SK-N-SH treated with all-trans-retinoic acid at 6 μM for 48 hours (cell line): ENCODE data around the gene SCCPDH.

ENCODE experiments used
- ATAC-seq: fragments of 200-7000 bp; cut with Tn5 transposase; 3 replicates; pipeline ENCODE4 v1.9.1; 2020; ENCODE audit warnings: mild to moderate bottlenecking, moderate library complexity
- ARNTL ChIP-seq: fragments of 450-650 bp; formaldehyde crosslinking; IDR thresholded peaks from 2 replicates; pipeline ENCODE4 v1.5.0; 2020; ENCODE audit warnings: low read depth, mild to moderate bottlenecking, moderate library complexity, borderline replicate concordance
- BACH2 ChIP-seq: fragments of 250-450 bp; sonication (Bioruptor Pico); IDR thresholded peaks from 2 replicates; pipeline ENCODE4 v1.9.0; 2021; ENCODE audit warnings: mild to moderate bottlenecking, borderline replicate concordance
- CREB5 ChIP-seq: fragments of 250-450 bp; sonication (Bioruptor Pico); IDR thresholded peaks from 2 replicates; pipeline ENCODE4 v1.5.1; 2020; ENCODE audit warnings: low read depth, mild to moderate bottlenecking, moderate library complexity
- CSDC2 ChIP-seq: fragments of 250-450 bp; sonication (Bioruptor Pico); IDR thresholded peaks from 2 replicates; pipeline ENCODE4 v1.5.0; 2020; ENCODE audit warnings: mild to moderate bottlenecking, moderate library complexity
- ESRRG ChIP-seq: fragments of 250-450 bp; sonication (Bioruptor Pico); IDR thresholded peaks from 2 replicates; pipeline ENCODE4 v1.6.1; 2021; ENCODE audit warnings: mild to moderate bottlenecking
- GLIS3 ChIP-seq: fragments of 250-450 bp; sonication (Bioruptor Pico); IDR thresholded peaks from 2 replicates; pipeline ENCODE4 v1.5.0; 2020; ENCODE audit warnings: mild to moderate bottlenecking, moderate library complexity
- ISL1 ChIP-seq: fragments of 250-450 bp; sonication (Bioruptor Pico); IDR thresholded peaks from 2 replicates; pipeline ENCODE4 v2.1.2; 2022; ENCODE audit warnings: mild to moderate bottlenecking, moderate library complexity
- PPARA ChIP-seq: fragments of 250-450 bp; sonication (Bioruptor Pico); IDR thresholded peaks from 2 replicates; pipeline ENCODE4 v1.5.0; 2020; ENCODE audit warnings: mild to moderate bottlenecking, borderline replicate concordance
- RARB ChIP-seq: fragments of 250-450 bp; sonication (Bioruptor Pico); IDR thresholded peaks from 2 replicates; pipeline ENCODE4 v1.8.0; 2021; ENCODE audit warnings: mild to moderate bottlenecking, moderate library complexity
- SNAI2 ChIP-seq: fragments of 250-450 bp; sonication (Bioruptor Pico); IDR thresholded peaks from 2 replicates; pipeline ENCODE4 v1.5.0; 2020; ENCODE audit warnings: mild to moderate bottlenecking, moderate library complexity
- TOX ChIP-seq: fragments of 250-450 bp; sonication (Bioruptor Pico); IDR thresholded peaks from 2 replicates; pipeline ENCODE4 v1.8.0; 2021; ENCODE audit warnings: mild to moderate bottlenecking, moderate library complexity, borderline replicate concordance
- TSHZ2 ChIP-seq: fragments of 250-450 bp; sonication (Bioruptor Pico); IDR thresholded peaks from 2 replicates; pipeline ENCODE4 v1.5.0; 2020; ENCODE audit warnings: mild to moderate bottlenecking, moderate library complexity
- ZC3H10 ChIP-seq: fragments of 250-450 bp; sonication (Bioruptor Pico); IDR thresholded peaks from 2 replicates; pipeline ENCODE4 v1.5.1; 2021; ENCODE audit warnings: mild to moderate bottlenecking, moderate library complexity
- ZFP3 ChIP-seq: fragments of 250-450 bp; sonication (Bioruptor Pico); IDR thresholded peaks from 2 replicates; pipeline ENCODE4 v1.5.0; 2020; ENCODE audit warnings: mild to moderate bottlenecking, moderate library complexity
- ZNF565 ChIP-seq: fragments of 450-650 bp; formaldehyde crosslinking; conservative IDR thresholded peaks from 2 replicates; pipeline ENCODE4 v1.5.0; 2020; ENCODE audit warnings: low read depth, mild to moderate bottlenecking, moderate library complexity
- ZNF70 ChIP-seq: fragments of 450-650 bp; formaldehyde crosslinking; IDR thresholded peaks from 2 replicates; pipeline ENCODE4 v1.5.0; 2020; ENCODE audit warnings: mild to moderate bottlenecking, moderate library complexity
- ZNF8 ChIP-seq: fragments of 450-650 bp; formaldehyde crosslinking; IDR thresholded peaks from 2 replicates; pipeline ENCODE4 v1.5.0; 2020; ENCODE audit warnings: mild to moderate bottlenecking, moderate library complexity
- TF ChIP-seq, protein P1 (sequence below): fragments of 250-450 bp; sonication (Bioruptor Pico); IDR thresholded peaks from 2 replicates; pipeline ENCODE4 v1.8.0; 2021; ENCODE audit warnings: low read depth, mild to moderate bottlenecking, moderate library complexity, borderline replicate concordance
- TF ChIP-seq, protein P2 (sequence below): fragments of 250-450 bp; sonication (Bioruptor Pico); IDR thresholded peaks from 2 replicates; pipeline ENCODE4 v1.8.0; 2020; ENCODE audit warnings: mild to moderate bottlenecking, moderate library complexity, borderline replicate concordance

SCCPDH gene

DNA sequence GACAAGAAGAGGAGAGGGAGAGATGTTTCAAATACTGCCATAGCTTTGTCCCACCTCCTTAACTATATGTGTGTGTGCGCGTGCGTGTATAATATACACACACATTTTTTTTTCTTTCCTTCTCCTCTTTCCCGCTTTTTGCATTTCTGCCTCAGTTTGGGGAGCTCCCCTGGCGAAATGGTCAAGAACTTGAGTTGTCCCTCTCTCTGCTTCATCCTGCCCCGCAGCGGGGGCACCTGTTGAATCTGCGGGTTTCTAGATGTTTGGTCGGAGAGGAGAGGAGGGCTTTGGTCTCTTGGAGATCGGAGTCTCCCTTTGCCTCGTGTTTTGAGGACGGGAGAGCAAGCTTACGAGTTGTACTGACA lies 504 bp downstream of the SCCPDH start (continued):
- TF ChIP-seq, protein P1, sequence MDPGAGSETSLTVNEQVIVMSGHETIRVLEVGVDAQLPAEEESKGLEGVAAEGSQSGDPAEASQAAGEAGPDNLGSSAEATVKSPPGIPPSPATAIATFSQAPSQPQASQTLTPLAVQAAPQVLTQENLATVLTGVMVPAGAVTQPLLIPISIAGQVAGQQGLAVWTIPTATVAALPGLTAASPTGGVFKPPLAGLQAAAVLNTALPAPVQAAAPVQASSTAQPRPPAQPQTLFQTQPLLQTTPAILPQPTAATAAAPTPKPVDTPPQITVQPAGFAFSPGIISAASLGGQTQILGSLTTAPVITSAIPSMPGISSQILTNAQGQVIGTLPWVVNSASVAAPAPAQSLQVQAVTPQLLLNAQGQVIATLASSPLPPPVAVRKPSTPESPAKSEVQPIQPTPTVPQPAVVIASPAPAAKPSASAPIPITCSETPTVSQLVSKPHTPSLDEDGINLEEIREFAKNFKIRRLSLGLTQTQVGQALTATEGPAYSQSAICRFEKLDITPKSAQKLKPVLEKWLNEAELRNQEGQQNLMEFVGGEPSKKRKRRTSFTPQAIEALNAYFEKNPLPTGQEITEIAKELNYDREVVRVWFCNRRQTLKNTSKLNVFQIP (CRISPR knock-in tag): no peak
- no peak for TF ChIP-seq ZC3H10 (CRISPR knock-in tag)
- TF ChIP-seq CSDC2: no peak
- no peak for TF ChIP-seq CREB5 (CRISPR knock-in tag)
- TF ChIP-seq ESRRG (CRISPR knock-in tag): no peak
- no peak for TF ChIP-seq ZNF70 (CRISPR knock-in tag)
- no peak for TF ChIP-seq TSHZ2 (CRISPR knock-in tag)

- TF ChIP-seq, protein P1 (CRISPR knock-in tag): no peak
- TF ChIP-seq ISL1 (CRISPR knock-in tag) (no peak), CSDC2 (no peak), TOX (no peak), BACH2 (no peak), ZNF70 (CRISPR knock-in tag) (no peak), ARNTL (CRISPR knock-in tag) (no peak), ZC3H10 (CRISPR knock-in tag) (no peak), ZNF565 (CRISPR knock-in tag) (no peak), RARB (CRISPR knock-in tag) (no peak), SNAI2 (no peak), ZFP3 (no peak), ESRRG (CRISPR knock-in tag) (no peak), TSHZ2 (CRISPR knock-in tag) (no peak), ZNF8 (CRISPR knock-in tag) (no peak), PPARA (no peak), GLIS3 (CRISPR knock-in tag) (no peak)
- TF ChIP-seq, protein P2, sequence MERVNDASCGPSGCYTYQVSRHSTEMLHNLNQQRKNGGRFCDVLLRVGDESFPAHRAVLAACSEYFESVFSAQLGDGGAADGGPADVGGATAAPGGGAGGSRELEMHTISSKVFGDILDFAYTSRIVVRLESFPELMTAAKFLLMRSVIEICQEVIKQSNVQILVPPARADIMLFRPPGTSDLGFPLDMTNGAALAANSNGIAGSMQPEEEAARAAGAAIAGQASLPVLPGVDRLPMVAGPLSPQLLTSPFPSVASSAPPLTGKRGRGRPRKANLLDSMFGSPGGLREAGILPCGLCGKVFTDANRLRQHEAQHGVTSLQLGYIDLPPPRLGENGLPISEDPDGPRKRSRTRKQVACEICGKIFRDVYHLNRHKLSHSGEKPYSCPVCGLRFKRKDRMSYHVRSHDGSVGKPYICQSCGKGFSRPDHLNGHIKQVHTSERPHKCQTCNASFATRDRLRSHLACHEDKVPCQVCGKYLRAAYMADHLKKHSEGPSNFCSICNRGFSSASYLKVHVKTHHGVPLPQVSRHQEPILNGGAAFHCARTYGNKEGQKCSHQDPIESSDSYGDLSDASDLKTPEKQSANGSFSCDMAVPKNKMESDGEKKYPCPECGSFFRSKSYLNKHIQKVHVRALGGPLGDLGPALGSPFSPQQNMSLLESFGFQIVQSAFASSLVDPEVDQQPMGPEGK (CRISPR knock-in tag): no peak
Measured at GRCh38 chr1:246725191-246725590, 982 bp downstream of the SCCPDH start.

More at GRCh38 chr1:246725191-246725590, 982 bp downstream of the SCCPDH start:
- no peak for ATAC-seq
